GM18511 (cell line): ENCODE data around the gene CPZ.

Experiments used
- ATAC-seq: cut with Tn5 transposase; IDR thresholded peaks from one replicate; pipeline ENCODE4 v1.9.1; 2021; ENCODE audit warnings: mild to moderate bottlenecking, moderate library complexity; ENCODE audit not compliant: unreplicated experiment

Gene CPZ

DNA sequence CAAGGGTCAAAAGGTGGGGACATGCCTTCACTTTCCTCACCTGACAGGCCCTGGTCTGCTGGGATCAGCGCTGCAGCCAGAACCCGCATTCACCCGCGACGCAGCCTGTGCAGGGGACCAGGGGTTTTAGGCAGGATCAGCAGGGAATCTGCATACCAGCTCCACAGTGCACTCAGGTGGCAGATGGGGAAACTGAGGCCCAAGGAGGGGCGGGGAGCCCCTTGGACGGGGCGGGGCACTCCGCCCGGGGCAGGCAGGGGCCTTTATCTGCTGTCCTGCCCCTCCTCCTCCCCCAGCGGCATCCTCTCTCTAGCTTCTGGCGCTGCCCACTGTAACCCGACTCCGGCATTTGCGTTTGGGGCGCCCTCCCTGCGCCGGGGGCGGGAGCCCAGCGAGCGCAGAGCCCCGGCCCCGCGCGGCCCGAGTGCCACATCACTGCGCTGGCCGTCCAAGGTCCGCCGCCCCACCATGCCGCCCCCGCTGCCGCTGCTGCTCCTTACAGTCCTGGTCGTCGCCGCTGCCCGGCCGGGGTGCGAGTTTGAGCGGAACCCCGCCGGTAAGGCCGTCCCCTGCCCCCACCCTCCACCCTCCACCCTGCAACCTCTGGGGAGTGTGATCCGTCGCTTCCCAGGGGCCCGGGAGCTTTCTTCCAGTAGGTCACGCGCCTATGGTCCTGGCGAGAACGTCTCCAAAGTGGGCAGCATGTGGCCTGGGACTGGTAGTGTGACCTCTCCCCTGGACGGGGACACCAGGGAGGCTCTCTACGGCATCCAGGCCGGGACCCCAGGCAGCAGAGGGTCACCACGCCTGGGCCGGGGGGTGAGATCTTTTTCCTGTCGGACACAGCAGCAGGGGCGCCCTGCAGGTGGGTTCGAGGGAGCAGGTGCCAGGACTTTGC lies at the start of gene CPZ:
Gene CPZ (plus strand): TSS at position 400 of the 898 bp plus-strand sequence. CDS start 69 bp downstream, at position 469.
- ATAC-seq, result no peak

DNA sequence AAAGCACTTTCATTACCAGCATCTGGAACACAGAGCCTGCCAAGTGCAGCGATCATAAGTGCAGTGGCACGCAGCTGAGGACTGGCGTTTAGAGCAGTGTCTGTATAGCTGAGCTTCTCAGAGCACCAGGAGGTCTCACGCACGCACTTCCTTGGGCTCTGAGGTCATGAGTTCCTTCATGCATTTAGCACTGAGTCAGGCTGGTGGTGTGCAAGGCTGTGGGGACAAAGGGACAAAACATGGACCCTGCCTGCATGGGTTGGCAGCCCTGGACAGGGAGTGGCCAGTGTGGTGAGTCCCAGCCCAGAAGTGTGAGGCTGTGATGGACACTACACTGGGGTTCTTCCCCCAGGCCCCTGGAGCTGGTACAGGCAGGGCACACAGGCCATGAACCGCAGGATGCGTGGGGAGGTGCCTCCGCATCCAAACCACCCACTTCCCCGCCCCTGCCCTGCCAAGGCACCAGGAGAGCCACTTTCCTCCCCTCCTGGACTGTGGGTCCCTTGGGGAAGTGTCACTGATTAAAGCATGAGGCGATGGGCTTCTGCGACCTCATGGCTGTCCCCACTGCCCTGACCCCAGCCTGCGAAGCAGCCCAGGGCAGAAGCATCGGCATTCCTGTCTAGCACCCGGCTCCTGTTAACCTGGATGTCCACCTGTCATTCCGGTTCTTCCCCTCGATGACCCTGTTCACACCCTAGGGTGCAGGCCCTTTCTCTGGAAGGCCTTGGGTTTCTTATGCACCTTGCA lies 49.6 kb upstream of the CPZ start:
- no peak for ATAC-seq

DNA sequence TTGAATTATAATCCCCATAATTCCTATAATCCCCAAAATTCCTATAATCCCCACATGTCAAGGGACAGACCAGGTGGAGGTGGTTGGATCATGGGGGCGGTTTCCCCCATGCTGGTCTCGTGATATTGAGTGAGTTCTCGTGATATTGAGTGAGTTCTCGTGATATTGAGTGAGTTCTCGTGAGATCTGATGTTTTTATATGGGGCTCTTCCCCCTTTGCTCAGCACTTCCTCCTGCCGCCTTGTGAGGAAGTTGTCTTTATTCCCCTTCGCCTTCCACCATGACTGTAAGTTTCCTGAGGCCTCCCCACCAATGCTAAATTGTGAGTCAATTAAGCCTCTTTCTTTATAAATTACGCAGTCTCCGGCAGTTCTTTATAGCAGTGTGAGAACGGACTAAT lies 48.9 kb upstream of the CPZ start:
- ATAC-seq, result no peak

DNA sequence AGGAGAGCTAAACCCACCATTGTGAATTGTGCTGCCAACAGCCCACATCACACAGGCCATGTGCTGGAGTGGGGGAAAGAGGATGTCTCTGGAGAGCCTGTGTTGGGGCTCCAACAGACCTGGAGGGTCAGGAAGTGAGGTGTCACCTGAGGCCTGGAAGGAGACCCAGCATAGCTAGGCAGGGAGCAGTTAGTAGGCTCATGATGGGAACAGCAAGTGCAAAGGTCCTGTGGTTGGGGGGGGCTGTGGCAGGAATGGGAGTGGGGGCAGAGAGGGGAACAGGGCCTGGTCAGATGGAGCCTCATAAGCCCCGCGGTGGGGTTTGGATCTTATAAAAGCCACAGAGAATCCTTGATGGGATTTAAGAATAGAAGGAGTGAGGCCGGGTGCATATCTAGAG lies 48.3 kb upstream of the CPZ start:
- ATAC-seq, result no peak

DNA sequence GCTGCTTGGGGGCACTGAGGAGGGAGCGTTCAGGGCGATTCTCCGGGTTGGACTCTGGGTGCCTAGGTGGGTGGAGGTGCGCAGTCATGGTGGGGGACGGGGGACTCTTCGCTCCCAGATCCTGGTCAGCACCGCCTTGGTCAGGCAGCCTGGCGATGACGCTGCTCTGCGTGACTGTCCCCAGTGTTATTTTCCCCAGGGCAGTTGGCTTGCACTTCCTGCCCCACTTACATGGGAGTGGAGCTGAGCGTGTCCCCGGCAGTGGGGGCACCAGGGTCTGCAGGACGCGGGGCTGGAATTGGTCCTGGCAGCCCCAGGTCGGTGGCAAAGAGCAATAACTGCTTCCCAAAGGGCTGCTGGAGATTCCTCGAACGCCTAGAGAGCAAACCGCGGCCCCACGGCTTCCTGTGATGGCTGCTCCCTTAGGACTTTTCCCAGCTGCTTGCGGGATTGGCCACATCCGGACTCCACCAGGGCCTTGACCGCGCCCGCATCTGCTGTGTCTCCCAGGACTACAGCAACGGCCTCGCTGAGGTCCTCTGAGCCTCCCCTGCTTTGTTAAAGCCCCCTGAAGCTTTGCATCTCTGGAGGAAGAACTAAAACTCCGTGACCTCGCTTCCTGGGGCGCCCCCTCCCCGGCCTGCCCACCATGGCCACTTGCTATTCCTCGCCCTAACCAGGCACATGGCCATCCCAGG lies 47.7 kb upstream of the CPZ start:
- ATAC-seq, result no peak

DNA sequence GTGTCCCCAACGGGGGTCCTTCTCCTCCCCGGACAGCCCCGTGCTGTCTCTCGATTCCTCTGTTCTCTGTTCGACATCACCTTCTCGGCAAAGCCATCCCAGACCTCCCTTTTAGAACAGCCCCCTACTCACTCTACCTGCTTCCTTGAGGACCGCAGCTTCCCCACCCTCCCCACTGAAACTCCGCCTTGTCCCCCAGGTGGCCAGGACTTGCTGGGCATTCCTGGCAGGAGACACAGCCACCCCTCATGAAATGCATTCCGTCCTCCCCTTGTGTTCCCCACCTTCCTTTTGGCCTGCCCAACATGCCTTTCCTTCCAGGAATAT lies 47.2 kb upstream of the CPZ start:
- ATAC-seq, result no peak

DNA sequence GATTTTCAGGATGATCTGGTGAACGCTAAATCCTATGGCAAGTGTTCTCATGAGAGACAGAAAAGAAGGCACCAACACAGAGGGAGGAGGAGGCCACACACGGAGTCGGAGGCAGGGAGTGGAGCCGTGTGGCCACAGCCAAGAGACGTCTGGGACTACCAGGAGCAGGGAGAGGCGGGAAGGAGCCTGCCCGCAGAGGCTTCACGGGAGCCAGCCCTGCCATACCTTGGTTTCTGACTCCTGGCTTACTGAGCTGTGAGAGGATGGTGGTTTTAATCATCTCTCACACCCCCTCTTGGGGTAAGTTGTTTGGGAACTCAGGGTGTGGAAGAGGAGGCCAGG lies 45.8 kb upstream of the CPZ start:
- ATAC-seq, result no peak

DNA sequence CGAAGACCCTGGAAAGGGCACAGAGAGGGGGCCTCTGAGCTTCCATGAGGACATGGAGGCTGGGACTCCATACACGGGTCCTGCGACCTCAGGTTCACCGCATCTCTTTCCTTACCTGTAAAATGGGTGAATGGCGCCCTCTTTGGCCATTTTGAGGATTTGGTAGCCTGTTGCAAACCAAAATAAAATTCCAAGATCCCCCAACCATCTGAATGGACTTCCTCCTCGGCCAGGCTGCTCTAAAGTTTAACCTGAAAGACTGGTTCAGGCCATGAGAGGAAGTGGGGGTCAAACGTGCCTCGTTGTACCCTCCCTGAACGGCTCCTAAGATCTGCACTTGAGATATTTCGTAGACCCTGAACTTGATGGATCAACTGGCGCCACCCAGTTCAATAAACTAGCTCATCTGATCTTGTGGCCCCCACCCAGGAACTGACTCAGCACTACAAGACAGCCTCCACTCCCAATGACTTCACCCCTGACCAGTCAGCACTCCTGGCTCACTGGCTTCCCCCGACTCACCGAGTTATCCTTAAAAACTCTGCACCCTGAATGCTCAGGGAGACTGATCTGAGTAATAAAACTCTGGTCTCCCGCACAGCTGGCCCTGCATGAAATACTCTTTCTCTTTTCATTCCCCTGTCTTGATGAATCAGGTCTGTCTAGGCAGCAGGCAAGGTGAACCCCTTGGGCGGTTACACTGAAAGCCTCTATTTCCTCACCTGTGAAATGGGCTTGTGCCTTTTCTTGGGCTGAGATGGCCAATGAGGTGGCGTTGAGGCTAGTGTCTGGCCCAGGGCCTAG lies 45.3 kb upstream of the CPZ start:
- no peak for ATAC-seq

DNA sequence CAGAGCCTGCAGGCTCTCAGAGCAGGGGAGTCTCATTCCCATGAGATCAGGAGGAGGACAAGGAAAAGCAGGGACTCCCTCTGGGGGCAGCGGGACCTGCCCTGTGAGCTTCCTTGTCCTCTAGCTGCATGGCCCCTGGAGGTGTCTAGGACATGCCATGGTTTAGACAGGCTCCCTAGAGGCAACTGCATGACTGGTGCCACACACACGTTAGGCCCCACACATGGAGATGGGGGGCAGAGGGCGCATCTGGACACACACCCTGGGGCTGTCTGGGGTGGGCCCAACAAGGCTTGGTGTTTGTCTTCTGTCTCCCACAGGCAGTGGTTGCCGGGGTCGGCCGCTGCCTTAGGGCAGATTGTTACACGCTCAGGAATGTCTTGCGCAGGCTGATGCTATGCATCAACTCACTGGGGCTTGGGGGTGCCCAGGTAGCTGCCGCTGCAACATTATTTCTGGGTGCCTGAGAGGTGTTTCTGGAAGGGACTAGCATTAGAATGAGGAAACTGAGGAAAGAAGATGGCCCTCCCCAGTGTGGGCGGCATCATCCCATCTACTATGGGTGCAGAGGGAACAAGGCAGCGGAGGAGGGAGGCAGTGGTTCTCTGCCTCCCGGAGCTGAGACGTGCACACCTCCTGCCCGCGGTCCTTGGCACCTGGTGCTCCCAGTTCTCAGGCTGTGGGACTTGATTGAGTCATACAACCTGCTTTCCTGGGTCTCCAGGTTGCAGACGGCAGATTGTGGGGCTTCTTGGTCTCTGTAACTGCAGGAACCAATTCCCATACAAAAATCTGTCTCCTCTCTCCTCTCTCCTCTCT lies 44.4 kb upstream of the CPZ start:
- no peak for ATAC-seq

DNA sequence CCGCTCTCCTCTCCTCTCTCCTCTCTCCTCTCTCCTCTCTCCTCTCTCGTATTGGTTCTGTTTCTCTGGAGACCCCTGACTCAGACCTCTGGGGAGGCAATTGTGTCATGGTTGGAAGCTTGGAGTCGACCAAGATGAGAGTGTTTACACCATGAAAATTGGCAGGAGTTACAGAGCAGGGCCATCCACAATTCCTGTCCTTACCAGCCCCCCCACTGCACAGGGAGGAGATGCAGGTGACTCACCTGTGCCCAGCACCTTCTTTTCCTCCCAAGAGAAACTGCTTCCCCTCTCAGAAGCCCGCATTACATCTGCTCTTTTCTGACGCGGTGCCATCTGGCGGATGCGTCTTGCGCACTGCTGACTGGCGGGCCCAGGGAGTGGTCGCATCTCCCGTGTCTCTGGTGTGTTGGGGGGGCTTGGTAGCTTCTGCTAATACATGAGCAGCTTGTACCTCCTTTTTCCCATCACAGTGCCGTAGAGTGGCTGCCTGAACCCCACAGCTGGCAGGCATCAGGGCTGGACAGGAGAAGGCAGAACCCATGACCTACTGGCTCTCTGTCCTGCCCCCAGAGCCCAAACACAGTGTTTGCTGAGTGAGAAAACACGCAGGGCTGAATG lies 43.7 kb upstream of the CPZ start:
- ATAC-seq, result no peak

DNA sequence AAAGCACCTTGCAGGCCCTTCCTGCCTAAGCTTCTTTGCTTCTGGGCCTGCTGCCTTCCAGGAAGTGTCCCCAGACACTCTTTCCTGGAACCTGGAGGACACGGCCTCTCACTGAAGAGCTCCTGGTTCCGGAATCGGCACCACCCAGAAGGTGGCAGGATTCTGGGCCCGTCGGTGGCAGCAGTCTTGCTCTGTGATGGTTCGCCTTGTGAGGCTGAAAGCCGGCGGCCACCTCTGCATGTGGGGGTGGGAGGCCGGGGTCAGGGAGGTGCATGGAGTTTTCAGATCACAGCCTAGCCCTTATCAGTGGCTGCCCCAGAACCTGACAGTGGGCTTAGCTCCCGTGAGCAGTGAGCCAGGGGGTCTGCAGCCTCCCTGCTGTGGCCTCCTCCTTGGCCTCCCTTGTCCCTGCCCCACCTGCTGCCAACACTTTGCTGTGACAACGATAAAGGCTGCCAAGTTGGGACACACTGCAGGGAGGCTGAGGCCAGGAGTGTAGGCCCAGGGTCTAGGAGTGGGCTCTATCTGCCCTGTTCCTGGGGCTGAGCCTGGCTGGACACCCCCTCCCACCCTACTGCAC lies 43.1 kb upstream of the CPZ start:
- ATAC-seq, result no peak

DNA sequence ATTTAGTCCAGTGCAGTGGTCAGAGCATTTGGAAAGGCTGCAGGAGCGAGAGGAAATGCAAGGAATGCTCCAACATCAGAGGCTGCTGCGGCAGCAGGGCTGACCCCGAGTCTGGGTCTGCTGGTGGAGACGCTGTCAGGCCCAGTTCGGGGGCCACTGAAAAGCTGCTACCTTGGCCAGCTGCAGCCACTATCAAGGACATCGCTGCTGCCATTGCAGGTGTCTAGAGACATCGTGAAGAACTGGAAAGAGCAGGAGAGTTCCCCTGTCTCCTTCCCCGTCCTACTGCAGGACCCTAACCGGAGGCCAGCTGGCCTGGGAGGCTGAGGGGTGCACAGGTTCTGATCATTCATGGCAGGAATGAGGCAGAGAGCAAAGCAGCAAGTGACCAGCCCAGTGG lies 41.9 kb upstream of the CPZ start:
- no peak for ATAC-seq

DNA sequence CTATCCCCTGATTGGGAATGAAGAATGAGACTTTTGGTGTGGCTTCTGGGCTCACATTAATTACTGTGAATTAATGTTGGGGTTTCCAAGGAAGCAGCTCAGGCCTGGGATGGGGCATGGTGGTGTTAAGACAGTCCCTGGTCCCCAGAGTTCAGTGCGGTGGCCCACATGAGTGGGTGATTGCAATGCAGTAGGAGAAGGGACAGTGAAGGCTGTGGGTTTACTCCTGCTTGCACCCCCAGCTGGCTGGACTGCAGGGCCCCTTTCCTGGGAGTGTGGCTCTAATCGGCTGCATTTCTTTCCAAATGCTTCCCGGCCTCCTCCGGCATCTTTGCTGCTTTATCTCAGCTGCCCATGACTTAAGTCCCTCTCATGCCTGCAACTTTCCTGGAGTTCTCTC lies 40.5 kb upstream of the CPZ start:
- no peak for ATAC-seq

DNA sequence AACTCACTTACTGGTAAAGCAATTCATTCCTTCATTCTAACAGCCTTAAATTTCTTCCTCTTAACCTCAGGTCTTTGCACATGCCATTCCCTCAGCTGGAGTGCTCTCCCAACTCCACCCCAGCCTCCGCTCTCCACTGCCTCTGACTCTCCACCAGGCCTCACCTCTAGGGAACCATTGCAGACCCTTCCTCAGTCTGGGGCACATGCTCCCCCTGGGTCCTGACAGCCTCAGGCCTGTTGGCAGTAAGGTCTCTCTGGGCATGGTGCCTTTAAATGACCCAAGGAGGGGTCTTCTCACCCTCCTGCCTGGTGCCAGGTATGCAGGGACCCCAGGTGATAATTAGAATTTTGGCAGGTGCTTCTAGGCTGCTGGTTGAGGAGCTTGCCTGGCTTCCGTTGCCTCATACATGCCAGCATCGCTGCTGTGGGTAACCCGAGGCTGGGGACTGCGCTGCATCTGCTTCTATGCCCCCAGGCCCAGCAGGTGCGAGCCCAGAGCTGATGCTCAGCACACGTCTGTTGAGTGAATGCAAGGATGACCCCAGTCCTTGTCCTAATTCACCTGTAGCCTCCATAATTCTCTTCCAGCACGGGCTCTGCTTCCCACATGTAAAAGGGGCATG lies 39.9 kb upstream of the CPZ start:
- no peak for ATAC-seq

DNA sequence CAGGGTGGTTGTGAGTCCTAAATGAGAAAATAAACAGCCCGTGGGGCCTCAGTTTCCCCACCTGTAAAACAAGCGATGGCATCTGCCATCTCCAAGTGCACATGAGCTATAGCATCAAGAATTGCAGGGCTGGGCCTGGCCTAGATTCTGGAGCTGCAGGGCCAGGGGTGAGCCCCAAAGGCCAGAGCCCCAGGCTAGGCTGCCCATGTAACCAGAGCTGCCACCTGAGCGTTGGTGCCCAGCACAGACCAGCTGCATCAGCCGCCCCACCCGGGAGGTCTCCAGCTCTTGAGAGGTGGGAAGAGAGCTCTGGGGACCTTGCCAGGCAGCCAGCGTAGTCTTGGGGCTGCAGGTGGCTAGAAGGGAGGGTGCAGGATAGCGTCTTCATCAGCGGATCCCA lies 39.3 kb upstream of the CPZ start:
- ATAC-seq, result no peak

DNA sequence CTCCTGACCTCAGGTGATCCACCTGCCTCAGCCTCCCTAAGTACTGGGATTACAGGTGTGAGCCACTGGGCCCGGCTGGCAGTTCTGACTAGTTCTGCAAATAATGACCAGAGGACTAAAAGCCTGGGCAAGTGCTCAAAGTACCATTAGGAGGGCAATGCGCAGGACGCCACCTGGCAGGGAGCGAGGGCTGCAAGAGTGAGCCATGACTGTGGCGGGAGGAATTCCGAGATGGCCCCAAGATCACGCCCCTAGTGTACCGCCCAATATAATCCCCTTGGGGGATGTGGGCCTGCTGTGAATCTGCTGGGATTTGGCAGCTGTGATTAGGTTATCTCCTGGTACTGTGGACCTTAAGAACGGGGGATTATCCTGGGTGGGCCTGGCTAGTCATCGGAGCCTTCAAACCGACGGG lies 38.6 kb upstream of the CPZ start:
- ATAC-seq, result no peak

DNA sequence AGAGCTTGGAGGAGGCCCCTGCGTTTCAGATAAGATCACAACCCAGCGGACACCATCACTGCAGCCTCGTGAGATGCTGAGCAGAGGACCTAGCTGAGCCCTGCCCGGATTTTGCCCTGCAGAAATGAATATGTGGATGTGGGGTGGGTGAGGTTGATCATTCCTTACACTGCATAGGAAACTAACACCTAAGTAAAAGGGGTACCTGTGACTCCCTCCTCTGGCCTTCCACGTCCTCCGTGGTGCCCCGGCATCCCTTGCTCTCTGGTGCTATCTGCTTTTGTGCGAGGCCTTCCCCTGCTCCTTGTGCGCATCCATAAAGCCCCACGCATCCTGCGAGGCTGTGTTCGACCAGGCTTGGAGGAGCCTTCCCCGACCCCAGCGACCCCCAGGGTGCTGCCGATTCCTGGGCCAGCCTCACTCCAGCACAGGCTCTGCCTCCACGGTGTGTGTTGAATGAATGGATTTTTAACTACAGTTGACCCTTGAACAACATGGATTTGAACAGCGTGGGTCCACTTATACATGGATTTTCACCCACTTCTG lies 37.9 kb upstream of the CPZ start:
- no peak for ATAC-seq

DNA sequence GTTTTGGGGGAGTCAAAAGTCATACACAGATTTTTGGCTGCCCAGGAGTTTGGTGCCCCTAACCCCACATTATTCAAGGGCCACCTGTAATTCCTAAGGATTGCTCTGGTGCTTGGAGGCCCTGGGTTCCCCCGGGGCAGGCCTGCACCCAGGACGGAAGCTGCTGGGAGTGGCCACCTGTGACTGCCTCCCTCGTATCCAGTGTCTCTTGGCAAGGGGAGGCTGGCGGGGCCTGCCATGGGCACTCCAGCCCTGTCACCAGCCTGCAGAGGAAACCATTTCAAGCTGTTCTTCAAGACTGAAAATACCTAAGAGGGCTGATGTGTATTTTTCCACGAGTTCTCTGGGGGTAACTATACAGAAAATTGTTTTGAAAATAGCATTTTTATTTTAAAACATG lies 36.8 kb upstream of the CPZ start:
- ATAC-seq, result no peak
